ENCODE measurements around the gene KHDC1.
"Not testable (repeated sequence)": the region's sequence is repeated elsewhere in the genome, so short reads cannot be mapped to it uniquely, and the experiment has no call there.

KHDC1 gene

GRCh38 chr6:73248192-73248903 lies 14.6 kb downstream of the KHDC1 start:
- no peak for DNase-seq (ENCODE audit: low spot score)

DNA sequence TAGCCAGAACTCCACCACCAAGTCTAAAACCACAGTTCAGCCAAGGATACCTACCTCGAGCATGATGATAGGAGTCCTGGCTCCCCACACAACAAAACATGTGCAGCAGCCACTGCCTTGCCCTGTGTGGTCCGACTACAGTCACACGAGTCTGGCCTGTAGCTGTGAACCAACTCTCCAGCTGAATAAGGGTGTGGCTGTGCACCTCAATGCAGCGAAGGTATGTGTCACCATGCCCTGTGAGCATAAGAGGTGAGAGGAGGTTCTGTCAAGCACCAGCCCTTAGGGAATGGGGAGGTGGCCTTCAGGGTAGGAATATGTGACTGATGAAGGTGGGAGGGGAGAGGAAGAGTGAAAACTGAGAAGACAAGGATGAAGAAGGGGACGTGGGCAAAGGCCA lies 21.0 kb downstream of the KHDC1 start:
- no peak for DNase-seq (ENCODE audit: low spot score)

- no peak for DNase-seq (ENCODE audit: low spot score)
Observed at GRCh38 chr6:73240730-73241129, 22.3 kb downstream of the KHDC1 start.

DNA sequence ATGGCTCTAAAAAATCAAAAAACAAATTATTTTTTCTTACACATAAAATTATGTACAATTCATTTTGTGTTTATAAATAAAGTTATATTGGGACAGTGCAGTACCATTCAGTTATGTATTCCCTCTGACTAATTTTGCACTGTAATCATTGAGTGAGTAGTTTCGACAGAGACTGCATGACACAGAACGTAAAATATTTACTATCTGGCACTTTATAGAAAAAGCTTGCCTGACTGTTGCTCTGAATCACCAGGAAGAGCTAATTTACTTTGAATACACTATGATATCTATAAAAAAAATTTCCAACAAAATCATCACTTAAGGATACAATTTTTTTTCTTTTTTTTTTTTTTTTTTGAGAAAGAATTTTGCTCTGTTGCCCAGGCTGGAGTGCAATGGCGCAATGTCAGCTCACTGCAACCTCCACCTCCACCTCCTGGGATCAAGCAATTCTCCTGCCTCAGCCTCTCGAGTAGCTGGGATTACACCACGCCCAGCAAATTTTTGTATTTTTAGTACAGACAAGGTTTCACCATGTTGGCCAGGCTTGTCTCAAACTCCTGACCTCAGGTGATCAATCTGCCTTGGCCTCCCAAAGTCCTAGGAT lies 26.7 kb downstream of the KHDC1 start:
- no peak for DNase-seq (ENCODE audit: low spot score)

- DNase-seq (ENCODE audit: low spot score) = no peak
Observed at GRCh38 chr6:73234733-73235132, 28.3 kb downstream of the KHDC1 start.

GRCh38 chr6:73233971-73234370 lies 29.0 kb downstream of the KHDC1 start:
- DNase-seq (ENCODE audit: low spot score) = not testable (repeated sequence)

DNA sequence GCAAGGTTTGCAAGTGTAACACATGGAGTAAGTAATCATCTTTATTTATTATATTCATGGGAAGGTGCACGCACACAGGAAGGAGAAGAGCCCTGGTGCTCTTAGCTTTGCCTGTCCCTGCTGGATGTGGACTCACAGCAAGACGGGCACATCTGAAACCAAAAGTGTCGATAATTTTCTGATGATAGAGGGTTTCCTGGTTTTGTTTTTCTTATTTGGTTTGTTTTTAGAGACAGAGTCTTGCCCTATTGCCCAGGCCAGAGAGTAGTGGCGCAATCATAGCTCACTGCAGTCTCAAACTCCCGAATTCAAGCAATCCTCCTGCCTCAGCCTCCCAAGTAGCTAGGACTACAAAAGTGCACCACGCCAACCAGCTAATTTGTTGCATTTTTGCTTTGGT lies 29.9 kb downstream of the KHDC1 start:
- no peak for DNase-seq (ENCODE audit: low spot score)

DNA sequence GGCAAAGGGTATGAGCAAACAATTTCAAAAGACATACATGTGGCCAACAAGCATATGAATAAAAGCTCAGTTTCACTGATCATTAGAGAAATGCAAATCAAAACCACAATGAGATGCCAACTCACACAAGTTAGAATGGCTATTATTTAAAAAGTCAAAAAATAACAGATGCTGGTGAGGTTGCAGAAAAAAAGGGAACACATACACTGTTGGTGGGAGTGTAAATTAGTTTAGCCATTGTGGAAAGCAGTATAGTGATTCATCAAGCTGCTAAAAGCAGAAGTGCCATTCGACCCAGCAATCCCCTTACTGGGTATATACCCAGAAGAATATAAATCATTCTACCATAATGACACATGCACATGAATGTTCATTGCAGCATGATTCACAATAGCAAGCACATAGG lies 31.0 kb downstream of the KHDC1 start:
- DNase-seq (ENCODE audit: low spot score) = no peak

GRCh38 chr6:73227606-73228255 lies 35.3 kb downstream of the KHDC1 start:
- no peak for DNase-seq (ENCODE audit: low spot score)

GRCh38 chr6:73225396-73225795 lies 37.6 kb downstream of the KHDC1 start, which contains the start of gene KHDC1L:
TSS of gene KHDC1L (minus strand) at chr6:73225496. CDS start at chr6:73225408, 88 bp downstream.
- no peak for DNase-seq (ENCODE audit: low spot score)

DNA sequence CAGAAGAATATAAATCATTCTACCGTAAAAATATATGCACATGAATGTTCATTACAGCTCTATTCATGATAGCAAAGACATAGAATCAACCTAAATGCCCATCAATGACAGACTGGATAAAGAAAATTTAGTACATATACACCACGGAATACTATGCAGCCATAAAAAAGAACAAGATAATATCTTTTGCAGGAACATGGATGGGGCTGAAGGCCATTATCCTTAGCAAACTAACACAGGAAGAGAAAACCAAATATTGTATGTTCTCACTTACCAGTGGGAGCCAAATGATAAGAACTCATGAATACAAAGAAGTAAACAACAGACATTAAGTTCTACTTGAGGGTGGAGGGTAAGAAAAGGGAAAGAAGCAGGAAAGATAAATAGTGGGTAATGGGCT lies 46.1 kb downstream of the KHDC1 start:
- no peak for DNase-seq (ENCODE audit: low spot score)

- no peak for DNase-seq (ENCODE audit: low spot score)
Observed at GRCh38 chr6:73209117-73209516, 53.9 kb downstream of the KHDC1 start.

- no peak for DNase-seq (ENCODE audit: low spot score)
Observed at GRCh38 chr6:73207221-73207837, 55.7 kb downstream of the KHDC1 start.

DNA sequence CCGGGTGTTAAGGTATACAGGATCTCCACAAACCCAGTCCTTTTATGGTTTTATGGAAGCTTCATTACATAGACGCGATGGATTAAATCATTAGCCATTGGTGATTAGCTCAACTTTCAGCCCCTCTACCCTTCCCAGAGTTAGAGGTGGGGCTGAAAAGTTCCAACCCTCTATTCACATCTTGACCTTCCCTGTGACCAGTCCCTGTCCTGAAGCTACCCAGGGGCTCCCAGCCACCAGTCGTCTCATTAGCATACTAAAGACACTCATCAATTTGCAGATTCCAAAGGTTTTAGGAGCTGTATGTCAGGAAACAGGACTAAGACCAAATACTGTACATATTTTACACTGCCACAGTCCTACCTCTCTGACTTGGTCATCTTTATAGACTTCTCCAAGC lies 58.7 kb downstream of the KHDC1 start:
- no peak for DNase-seq (ENCODE audit: low spot score)

DNA sequence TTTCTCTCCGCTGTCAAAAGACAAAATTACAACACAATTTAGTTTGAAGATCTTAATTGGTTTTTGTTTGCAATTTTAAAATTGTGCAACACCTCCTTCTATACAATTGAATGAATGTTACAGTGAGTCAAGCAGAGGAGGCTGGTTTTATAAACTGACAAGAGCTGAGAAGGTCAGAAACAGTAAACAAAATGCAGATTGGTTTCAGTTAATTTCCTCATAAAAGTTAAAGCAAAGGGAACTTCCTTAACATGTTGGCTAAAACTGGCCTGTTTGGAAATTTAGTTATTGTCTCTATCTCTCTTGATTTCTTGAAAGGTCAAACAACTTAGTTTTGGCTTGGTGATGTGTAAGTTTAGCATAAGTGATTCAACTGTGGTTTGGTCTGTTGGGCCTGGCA lies 59.9 kb downstream of the KHDC1 start:
- no peak for DNase-seq (ENCODE audit: low spot score)

DNA sequence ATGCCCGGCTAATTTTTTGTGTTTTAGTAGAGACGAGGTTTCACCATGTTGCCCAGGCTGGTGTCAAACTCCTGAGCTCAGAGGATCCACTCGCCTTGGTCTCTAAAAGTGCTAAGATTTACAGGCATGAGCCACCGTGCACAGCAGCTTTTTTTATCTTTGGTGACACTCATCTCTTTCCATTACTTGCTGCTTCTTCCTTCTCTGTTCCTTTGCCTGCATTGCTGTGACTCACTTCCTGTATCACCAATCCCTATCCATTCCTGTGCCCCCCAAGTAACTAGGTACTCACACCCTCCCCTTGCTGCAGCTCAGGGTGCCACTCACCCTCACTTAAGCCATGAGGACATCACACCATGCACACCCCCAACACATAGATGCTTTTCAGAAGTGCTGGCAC lies 62.3 kb downstream of the KHDC1 start:
- no peak for DNase-seq (ENCODE audit: low spot score)

DNA sequence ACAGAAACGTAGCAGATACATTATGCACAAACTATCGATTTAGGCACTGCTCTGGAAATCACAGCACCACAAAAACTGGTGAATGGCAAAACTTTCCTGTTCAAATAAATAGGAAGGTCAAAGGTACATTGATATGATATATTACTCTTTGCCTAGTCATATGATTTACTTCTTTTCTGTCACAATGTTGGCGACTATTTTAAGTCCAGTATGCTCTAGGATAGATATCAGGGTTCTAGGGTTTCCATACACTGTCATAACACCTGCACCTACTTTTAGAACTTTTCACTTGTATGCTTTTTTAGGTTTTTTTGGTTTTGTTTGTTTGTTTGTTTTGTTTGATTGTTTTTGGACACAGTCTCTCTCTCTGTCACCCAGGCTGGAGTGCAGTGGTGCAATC lies 62.7 kb downstream of the KHDC1 start:
- DNase-seq (ENCODE audit: low spot score) = no peak

DNA sequence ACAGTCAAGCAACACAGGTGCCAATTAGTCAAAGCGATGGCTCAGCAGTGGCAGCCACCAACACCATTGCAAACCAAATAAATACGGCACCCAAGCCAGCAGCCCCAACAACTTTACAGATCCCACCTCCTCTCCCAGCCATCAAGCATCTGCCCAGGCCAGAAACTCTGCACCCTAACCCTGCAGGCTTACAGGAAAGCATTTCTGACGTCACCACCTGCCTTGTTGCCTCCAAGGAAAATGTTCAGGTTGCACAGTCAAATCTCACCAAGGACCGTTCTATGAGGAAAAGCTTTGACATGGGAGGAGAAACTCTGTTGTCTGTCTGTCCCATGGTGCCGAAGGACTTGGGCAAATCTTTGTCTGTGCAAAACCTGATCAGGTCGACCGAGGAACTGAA lies 68.3 kb downstream of the KHDC1 start:
- no peak for DNase-seq (ENCODE audit: low spot score)

GRCh38 chr6:73193302-73193701 lies 69.7 kb downstream of the KHDC1 start:
- DNase-seq (ENCODE audit: low spot score) = not testable (repeated sequence)

Measured in germinal center (tissue), 1 donor.